Measurements from ENCODE around the gene ARVCF.

- no peak for TF ChIP-seq CTCF (IDR thresholded peaks at IDR 0.05)
- no peak for TF ChIP-seq POLR2AphosphoS5 (IDR thresholded peaks at IDR 0.05)
Observed at GRCh38 chr22:19996694-19997384, 19.8 kb downstream of the ARVCF start.
